Measurements from ENCODE around the gene ELL2. TPM values are rescaled to one million over a fixed set of nuclear protein-coding genes. Genes with fewer than 3 reads are reported as not detected.

The ELL2 gene
- total and polyA plus RNA-seq, 8 donors = 15.3 to 62.7 (median 24.3) TPM

- no peaks in the 10 kb centered on the region for H3K27me3 ChIP-seq
- ATAC-seq (no peak), DNase-seq (no peak)
- H3K9me3 ChIP-seq = no peaks in the 10 kb centered on the region
- intact Hi-C loops (cut with DNase I) = loop anchor here in 1 of 2 donors (5.0 kb wide), 2 partner anchors 100 to 475 kb away; partner anchors contain the start of gene ELL2
- H3K36me3 ChIP-seq = no peaks in the 10 kb centered on the region
- H3K4me3 ChIP-seq = no peak overlapping the region
- H3K4me1 ChIP-seq = peaks cover 17 to 89% of the 10 kb centered on the region in 2 donors
- H3K27ac ChIP-seq = peak overlapping the region; percentile 68 to 88
- no peak for TF ChIP-seq CTCF (IDR thresholded peaks at IDR 0.05)
Measured at GRCh38 chr5:95861864-95862561, 99.6 kb downstream of the ELL2 start.

GRCh38 chr5:95861221-95861863 lies 100.3 kb downstream of the ELL2 start:
- Histone ChIP-seq H3K27me3 (no peaks in the 10 kb centered on the region), H3K4me3 (no peak overlapping the region), H3K36me3 (no peaks in the 10 kb centered on the region), H3K27ac (peak overlapping the region; percentile 68 to 88), H3K4me1 (peaks cover 18 to 83% of the 10 kb centered on the region in 2 donors), H3K9me3 (no peaks in the 10 kb centered on the region)
- peak in 3 of 4 donors; percentile 65 to 88 (median 87) for DNase-seq
- ATAC-seq = peak; percentile 34
- TF ChIP-seq CTCF (IDR thresholded peaks at IDR 0.05) = no peak
- intact Hi-C loops (cut with DNase I) = loop anchor here in 1 of 2 donors (5.0 kb wide), 2 partner anchors 101 to 476 kb away; partner anchors contain the start of gene ELL2

- DNase-seq (no peak), ATAC-seq (no peak)
- Histone ChIP-seq H3K36me3 (no peaks in the 10 kb centered on the region), H3K9me3 (no peaks in the 10 kb centered on the region), H3K27ac (peak overlapping the region; percentile 68 to 85), H3K4me3 (no peak overlapping the region), H3K4me1 (peaks cover 18 to 71% of the 10 kb centered on the region in 2 donors), H3K27me3 (no peaks in the 10 kb centered on the region)
- intact Hi-C loops (cut with DNase I) = loop anchor here in 1 of 2 donors (5.0 kb wide), 2 partner anchors 103 to 478 kb away; partner anchors contain the start of gene ELL2
- no peak for TF ChIP-seq CTCF (IDR thresholded peaks at IDR 0.05)
Measured at GRCh38 chr5:95859661-95860060, 102.0 kb downstream of the ELL2 start.

GRCh38 chr5:95858661-95859595 lies 102.7 kb downstream of the ELL2 start:
- H3K36me3 ChIP-seq = no peaks in the 10 kb centered on the region
- intact Hi-C loops (cut with DNase I) = no loop called here
- peak; percentile 98 for TF ChIP-seq CTCF (IDR thresholded peaks at IDR 0.05)
- ATAC-seq (peak; percentile 84), DNase-seq (peak; percentile 90 to 99 (median 92))
- H3K9me3 ChIP-seq = no peaks in the 10 kb centered on the region
- H3K4me3 ChIP-seq = peak overlapping the region; percentile 13 to 17
- H3K27ac ChIP-seq = peak overlapping the region; percentile 68 to 85
- H3K4me1 ChIP-seq = peaks cover 18 to 67% of the 10 kb centered on the region in 2 donors
- H3K27me3 ChIP-seq = no peaks in the 10 kb centered on the region
